ENCODE data around the gene ZNF280C.

DNA sequence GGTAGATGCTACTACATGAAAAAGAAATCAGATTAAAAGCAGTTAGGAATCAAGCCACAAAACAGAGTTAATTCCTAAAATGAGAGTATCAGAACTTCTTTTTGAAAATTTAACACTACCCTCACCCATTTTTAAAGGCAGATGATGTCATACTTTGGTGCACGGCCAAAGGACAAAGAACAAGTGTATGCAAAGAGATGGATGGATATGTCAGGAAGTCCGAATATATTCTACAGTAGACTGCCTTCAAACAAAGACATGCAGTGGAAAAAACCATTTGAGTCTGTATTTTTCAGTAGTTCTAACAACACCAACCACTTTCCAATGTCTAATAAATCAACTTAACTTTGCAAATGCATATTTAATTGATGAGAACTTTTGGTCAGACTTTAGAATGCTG is 105.3 kb downstream of the ZNF280C start:
- TF ChIP-seq MEIS2 (CRISPR knock-in tag; IDR thresholded peaks at IDR 0.05) (no peak), ZMAT3 (CRISPR knock-in tag; conservative IDR thresholded peaks at IDR 0.05) (no peak), TBP (CRISPR knock-in tag; IDR thresholded peaks at IDR 0.05) (no peak), ZNF597 (CRISPR knock-in tag; IDR thresholded peaks at IDR 0.05) (no peak), NR2C2 (CRISPR knock-in tag; IDR thresholded peaks at IDR 0.05; ENCODE audit: borderline replicate concordance) (no peak), PAWR (CRISPR knock-in tag; IDR thresholded peaks at IDR 0.05; ENCODE audit: borderline replicate concordance) (no peak), TOE1 (CRISPR knock-in tag; IDR thresholded peaks at IDR 0.05) (no peak)
- TF ChIP-seq, protein P1, sequence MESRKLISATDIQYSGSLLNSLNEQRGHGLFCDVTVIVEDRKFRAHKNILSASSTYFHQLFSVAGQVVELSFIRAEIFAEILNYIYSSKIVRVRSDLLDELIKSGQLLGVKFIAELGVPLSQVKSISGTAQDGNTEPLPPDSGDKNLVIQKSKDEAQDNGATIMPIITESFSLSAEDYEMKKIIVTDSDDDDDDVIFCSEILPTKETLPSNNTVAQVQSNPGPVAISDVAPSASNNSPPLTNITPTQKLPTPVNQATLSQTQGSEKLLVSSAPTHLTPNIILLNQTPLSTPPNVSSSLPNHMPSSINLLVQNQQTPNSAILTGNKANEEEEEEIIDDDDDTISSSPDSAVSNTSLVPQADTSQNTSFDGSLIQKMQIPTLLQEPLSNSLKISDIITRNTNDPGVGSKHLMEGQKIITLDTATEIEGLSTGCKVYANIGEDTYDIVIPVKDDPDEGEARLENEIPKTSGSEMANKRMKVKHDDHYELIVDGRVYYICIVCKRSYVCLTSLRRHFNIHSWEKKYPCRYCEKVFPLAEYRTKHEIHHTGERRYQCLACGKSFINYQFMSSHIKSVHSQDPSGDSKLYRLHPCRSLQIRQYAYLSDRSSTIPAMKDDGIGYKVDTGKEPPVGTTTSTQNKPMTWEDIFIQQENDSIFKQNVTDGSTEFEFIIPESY (CRISPR knock-in tag; IDR thresholded peaks at IDR 0.05): no peak
